ENCODE measurements around the gene IL22RA1.

Gene IL22RA1

DNA sequence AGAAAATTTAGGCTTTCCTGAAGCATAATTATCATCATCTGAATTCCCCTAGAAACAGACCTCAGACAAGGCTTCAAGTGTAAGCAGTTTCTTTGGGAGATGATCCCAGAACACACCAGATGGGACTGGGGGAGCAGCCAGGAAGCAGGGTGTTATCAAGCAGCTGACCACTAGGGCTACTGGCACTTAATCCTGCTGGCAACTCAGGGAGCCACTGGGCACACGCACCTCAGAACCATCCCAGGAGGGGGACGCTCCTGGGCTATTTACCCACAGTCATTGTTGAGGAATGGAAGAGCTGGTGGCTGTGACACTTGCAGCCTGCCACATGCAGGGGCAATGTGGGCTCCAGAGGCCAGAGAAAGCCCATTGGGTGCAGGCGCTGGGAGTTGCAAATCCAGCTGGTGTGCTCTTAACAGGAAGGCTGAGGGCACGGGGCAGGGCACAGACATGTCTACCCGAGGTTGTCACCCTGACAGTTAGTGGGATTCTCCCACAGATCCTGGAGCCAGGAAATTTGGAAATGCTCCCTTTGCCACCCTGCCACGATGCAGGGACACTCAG lies 15.1 kb upstream of the IL22RA1 start:
- DNase-seq (ENCODE audit: extremely low read depth, low read depth), result no peak
- TF ChIP-seq, protein P1, sequence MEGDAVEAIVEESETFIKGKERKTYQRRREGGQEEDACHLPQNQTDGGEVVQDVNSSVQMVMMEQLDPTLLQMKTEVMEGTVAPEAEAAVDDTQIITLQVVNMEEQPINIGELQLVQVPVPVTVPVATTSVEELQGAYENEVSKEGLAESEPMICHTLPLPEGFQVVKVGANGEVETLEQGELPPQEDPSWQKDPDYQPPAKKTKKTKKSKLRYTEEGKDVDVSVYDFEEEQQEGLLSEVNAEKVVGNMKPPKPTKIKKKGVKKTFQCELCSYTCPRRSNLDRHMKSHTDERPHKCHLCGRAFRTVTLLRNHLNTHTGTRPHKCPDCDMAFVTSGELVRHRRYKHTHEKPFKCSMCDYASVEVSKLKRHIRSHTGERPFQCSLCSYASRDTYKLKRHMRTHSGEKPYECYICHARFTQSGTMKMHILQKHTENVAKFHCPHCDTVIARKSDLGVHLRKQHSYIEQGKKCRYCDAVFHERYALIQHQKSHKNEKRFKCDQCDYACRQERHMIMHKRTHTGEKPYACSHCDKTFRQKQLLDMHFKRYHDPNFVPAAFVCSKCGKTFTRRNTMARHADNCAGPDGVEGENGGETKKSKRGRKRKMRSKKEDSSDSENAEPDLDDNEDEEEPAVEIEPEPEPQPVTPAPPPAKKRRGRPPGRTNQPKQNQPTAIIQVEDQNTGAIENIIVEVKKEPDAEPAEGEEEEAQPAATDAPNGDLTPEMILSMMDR (IDR thresholded peaks at IDR 0.05; ENCODE audit: low read depth, low read length, missing control alignments), result peak; percentile 20

DNA sequence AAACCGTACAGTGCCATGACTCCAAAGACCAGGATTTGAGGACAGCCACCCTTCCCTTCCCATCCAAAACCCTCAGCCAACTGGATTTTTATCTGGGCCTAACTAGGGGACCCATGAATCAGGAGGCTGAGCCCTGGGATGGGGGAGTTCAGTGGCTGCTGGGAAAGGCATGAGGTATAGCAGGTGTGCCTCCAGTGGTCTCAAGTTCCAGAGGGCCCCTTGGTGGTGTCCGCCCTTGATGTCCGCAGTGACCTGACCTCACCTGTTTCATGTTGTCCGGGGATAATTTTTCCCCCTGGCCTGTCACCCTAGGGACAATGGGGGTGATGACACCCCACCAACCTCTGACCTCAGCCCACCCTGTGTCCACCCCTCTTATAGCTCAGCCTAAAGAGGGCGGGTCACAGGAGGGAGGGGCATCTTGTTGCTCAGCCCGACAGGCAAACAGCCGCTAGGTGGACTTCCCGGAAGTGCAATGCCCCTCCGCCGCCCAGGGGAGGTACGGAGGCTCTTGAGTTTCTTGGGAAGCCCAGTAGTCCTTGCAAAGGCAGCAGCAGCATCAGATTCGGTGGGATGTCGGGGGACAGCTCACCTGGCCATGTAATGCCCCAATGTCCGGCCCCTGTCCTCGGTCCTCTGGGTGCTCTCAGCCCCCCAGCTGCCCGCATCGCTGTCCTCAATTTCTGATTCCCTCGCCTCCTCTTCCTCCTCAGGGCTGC lies 13.8 kb upstream of the IL22RA1 start:
- no peak overlapping the region for H3K4me3 ChIP-seq (replicated peaks; ENCODE audit: low read depth, low read length)
- no peak for DNase-seq (ENCODE audit: extremely low read depth, low read depth)
- TF ChIP-seq, protein P1 (IDR thresholded peaks at IDR 0.05; ENCODE audit: low read depth, low read length, missing control alignments), result no peak

More for the DNA sequence above, 15.1 kb upstream of the IL22RA1 start:
- no peak overlapping the region for H3K4me3 ChIP-seq (replicated peaks; ENCODE audit: low read depth, low read length)

DNA sequence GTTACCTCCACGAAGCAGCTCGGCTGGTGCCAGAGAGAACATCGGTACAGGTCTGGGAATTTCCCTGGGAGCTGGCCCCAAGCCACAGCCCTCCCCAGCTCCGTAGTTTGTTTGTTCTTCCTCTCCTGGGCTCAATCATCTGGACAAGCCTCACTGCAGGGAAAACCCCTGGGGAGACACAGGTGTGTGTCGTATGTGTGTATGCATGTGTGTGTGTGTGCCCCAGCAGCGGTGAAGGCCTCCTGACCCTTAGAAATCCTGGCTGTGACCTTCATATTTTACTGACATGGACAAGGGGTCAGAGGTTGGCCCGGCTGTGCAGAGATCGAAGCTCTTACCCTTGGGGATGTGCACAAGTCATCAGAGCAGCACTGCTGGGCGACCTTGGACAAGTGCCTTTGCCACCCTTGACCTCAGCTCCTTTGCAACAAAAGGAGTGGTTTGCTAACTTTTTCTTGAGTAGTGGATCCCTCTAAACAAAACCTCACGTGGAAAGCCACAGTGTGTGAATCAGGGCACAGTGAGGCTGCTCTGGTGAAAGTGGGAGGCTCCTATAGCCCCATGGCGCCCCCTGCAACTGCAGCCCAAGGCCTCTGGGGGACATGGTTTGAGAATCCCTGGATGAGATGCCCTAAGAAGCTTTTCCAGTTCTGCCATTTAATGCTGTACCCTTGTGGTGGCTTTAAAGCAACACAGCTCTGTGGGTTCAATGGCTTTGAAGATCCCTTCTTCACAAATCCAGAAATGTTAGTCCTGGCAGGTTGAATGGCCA lies 12.3 kb upstream of the IL22RA1 start:
- DNase-seq (ENCODE audit: extremely low read depth, low read depth), result no peak
- TF ChIP-seq, protein P1 (IDR thresholded peaks at IDR 0.05; ENCODE audit: low read depth, low read length, missing control alignments), result peak; percentile 28
- H3K4me3 ChIP-seq (replicated peaks; ENCODE audit: low read depth, low read length), result no peak overlapping the region

DNA sequence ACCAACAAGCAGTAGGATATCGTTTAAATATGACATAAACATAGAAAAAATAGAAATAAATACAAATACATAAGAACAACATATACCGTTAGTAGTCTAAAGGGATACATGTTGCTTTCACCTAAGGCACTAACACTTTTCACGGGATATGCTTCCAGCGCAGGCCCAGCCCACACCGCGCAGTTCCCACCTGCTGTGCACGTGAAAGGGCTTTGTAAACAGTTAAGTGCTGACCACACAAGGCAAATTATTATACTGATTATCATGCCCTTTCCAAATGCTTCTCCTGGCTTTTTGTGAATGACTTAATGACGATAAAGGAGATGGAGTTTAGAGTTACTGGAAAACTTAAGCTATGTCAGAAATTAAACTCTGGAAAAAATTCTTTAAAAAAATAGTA lies 11.3 kb upstream of the IL22RA1 start:
- no peak overlapping the region for H3K4me3 ChIP-seq (replicated peaks; ENCODE audit: low read depth, low read length)
- TF ChIP-seq, protein P1 (IDR thresholded peaks at IDR 0.05; ENCODE audit: low read depth, low read length, missing control alignments), result no peak
- no peak for DNase-seq (ENCODE audit: extremely low read depth, low read depth)

DNA sequence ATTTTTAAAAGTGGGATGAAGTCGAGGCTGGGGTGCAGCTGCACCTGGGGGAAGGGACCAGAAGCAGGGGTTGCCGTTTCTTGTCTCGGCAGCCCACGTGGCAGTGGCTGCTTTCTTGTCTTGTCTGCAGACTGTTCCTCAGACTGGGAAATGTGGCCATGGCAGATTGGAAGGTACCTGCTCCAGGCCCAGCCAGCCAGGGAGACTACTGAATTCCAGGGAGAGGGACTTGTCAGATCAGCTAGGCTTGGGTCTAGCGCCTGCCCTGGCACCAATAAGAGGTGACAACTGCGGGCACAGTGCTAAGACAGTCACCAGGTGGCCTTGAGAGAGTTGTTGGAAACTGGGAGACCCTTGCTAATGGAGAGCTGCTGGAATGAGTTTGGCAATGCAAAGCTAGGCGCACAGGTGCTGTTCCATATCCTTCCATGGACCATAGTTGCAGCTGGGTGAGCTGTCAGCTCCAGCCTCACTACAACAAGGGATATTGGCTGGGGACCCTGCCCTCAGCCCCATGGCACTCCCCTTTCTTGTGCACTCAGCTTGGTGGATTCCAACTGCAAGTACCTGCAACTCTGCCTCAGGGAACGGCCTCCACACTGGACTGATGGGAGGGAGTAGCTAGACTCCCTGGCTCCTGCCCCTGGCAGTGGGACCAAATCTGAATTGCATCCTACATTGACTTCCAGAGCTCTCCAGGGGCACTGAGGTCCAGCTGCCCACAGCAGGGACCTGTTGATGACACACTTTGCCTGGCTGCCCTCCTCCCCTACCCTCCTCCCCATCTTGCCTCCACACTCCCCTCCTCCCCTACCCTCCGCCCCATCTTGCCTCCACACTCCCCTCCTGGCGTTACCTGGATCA lies 9.9 kb upstream of the IL22RA1 start:
- TF ChIP-seq, protein P1 (IDR thresholded peaks at IDR 0.05; ENCODE audit: low read depth, low read length, missing control alignments), result no peak
- no peak overlapping the region for H3K4me3 ChIP-seq (replicated peaks; ENCODE audit: low read depth, low read length)
- no peak for DNase-seq (ENCODE audit: extremely low read depth, low read depth)

DNA sequence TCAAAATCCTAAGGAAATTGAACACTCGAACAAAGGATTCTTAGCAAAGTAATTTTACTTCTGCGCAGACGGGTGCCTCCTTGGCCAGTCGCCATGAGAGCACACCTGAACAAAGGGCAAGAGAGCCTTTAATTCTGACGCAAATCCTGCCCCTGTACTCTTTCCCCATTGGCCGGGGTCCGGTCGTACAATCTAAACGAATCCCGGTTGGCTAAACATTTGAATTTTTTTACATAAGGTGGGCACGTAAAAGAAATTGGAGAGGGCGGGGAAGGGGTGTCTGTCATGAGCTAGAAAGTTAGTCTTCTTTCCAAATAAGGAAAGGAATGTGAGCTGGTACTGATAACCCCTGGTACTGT lies 8.2 kb upstream of the IL22RA1 start:
- no peak overlapping the region for H3K4me3 ChIP-seq (replicated peaks; ENCODE audit: low read depth, low read length)
- no peak for DNase-seq (ENCODE audit: extremely low read depth, low read depth)
- TF ChIP-seq, protein P1 (IDR thresholded peaks at IDR 0.05; ENCODE audit: low read depth, low read length, missing control alignments), result no peak
